HepG2 (cell line): ENCODE results near the gene RPL26. TPM values are rescaled to one million over a fixed set of nuclear protein-coding genes. Genes with fewer than 3 reads are reported as not detected.

Experiments
- ATF7-NPFF ChIP-seq: sonication (generic); formaldehyde crosslinking; IDR thresholded peaks from 2 replicates; pipeline ENCODE4 v1.8.1; 2023; ENCODE audit warnings: mild to moderate bottlenecking, low read depth, missing genetic modification reagents, moderate library complexity
- CENPBD1 ChIP-seq: sonication (generic); formaldehyde crosslinking; IDR thresholded peaks from 2 replicates; pipeline ENCODE4 v1.8.0; 2022; ENCODE audit warnings: missing genetic modification reagents, low read depth, mild to moderate bottlenecking, borderline replicate concordance
- EZH2 ChIP-seq: conservative IDR thresholded peaks from 2 replicates; pipeline ENCODE4 v1.6.1; 2012; ENCODE audit warnings: mild to moderate bottlenecking, low read depth, low read length, moderate library complexity
- FOXC1 ChIP-seq: sonication (generic); formaldehyde crosslinking; IDR thresholded peaks from 2 replicates; pipeline ENCODE4 v1.8.0; 2022; ENCODE audit warnings: mild to moderate bottlenecking, missing genetic modification reagents, borderline replicate concordance
- HES4 ChIP-seq: sonication (generic); formaldehyde crosslinking; IDR thresholded peaks from 2 replicates; pipeline ENCODE4 v1.9.0; 2021; ENCODE audit warnings: mild to moderate bottlenecking, missing genetic modification reagents, borderline replicate concordance
- HHEX ChIP-seq: IDR thresholded peaks from 2 replicates; pipeline ENCODE4 v1.6.1; 2016; ENCODE audit warnings: control low read depth
- HOXA9 ChIP-seq: sonication (generic); formaldehyde crosslinking; IDR thresholded peaks from 2 replicates; pipeline ENCODE4 v1.8.1; 2022; ENCODE audit warnings: missing genetic modification reagents, mild to moderate bottlenecking, moderate library complexity, borderline replicate concordance
- KLF6 ChIP-seq: IDR thresholded peaks from 2 replicates; pipeline ENCODE4 v1.8.0; 2016; ENCODE audit warnings: missing biosample characterization, missing genetic modification reagents
- NFAT5 ChIP-seq: sonication (generic); formaldehyde crosslinking; IDR thresholded peaks from 2 replicates; pipeline ENCODE4 v1.4.0; 2020; ENCODE audit warnings: missing genetic modification reagents
- RFX1 ChIP-seq: fragments of 450-650 bp; IDR thresholded peaks from 2 replicates; pipeline ENCODE4 v1.6.1; 2017
- XBP1 ChIP-seq: sonication (generic); formaldehyde crosslinking; IDR thresholded peaks from 2 replicates; pipeline ENCODE4 v1.5.0; 2020; ENCODE audit warnings: missing genetic modification reagents
- ZHX1 ChIP-seq: sonication (generic); formaldehyde crosslinking; IDR thresholded peaks from 2 replicates; pipeline ENCODE4 v1.8.1; 2022; ENCODE audit warnings: low read depth, mild to moderate bottlenecking, missing genetic modification reagents
- ZNF276 ChIP-seq: sonication (generic); formaldehyde crosslinking; IDR thresholded peaks from 2 replicates; pipeline ENCODE4 v1.4.0; 2020; ENCODE audit warnings: mild to moderate bottlenecking, low read depth, missing genetic modification reagents
- ZSCAN12 ChIP-seq: sonication (generic); formaldehyde crosslinking; IDR thresholded peaks from 2 replicates; pipeline ENCODE4 v1.9.0; 2021; ENCODE audit warnings: mild to moderate bottlenecking, missing genetic modification reagents
- polyA plus RNA-seq, 8 experiments: library from polyadenylated mRNA; depleted of rRNA in 3 of 8; stranded (reverse) in 7 of 8; unstranded in 1 of 8; fragments of >200 nt; fragmentation: Illumina TruSeq in 4 of 8; extraction: Trizol in 4 of 8; gene quantifications; 2 replicates each; pipeline versions ENCODE4 v1.2.1 to v1.2.3, GENCODE V29; 2011 to 2016; ENCODE audit warnings: low read depth in 4 of 8, missing spikeins in 1 of 8, mixed read lengths in 1 of 8; ENCODE audit not compliant: insufficient read depth in 1 of 8
- total RNA-seq, 5 experiments: library from RNA; depleted of rRNA; stranded (reverse); fragments of >200 nt; fragmentation: Illumina TruSeq; extraction: Trizol; gene quantifications; 2 replicates each; pipeline ENCODE4 v1.2.3, GENCODE V29; 2016; ENCODE audit warnings: low read depth in 1 of 5

The RPL26 gene
- total and polyA plus RNA-seq, 2 of the 13 experiments (the other 11 are each of a cell fraction or from before 2014, with no cell fraction given), result 2,817 to 3,529 TPM

- no peak for TF ChIP-seq NFAT5
- TF ChIP-seq ZSCAN12 (CRISPR knock-in tag), result no peak
- TF ChIP-seq FOXC1 (CRISPR knock-in tag), result peak; percentile 62; the same call in 1 of the 2 replicates
- TF ChIP-seq XBP1 (CRISPR knock-in tag), result no peak
- TF ChIP-seq HOXA9 (CRISPR knock-in tag), result no peak
- TF ChIP-seq HES4 (CRISPR knock-in tag), result no peak
- TF ChIP-seq ZHX1 (CRISPR knock-in tag), result no peak
- TF ChIP-seq CENPBD1, result no peak
- TF ChIP-seq ATF7-NPFF, result 0 out of 2 replicates have a peak, but pooled peaks have one; percentile 13
- no peak for TF ChIP-seq ZNF276 (CRISPR knock-in tag)
- TF ChIP-seq HHEX, result peak; percentile 71; the same call in 1 of the 2 replicates
- peak; percentile 70; the same call in 1 of the 2 replicates for TF ChIP-seq KLF6
- no peak for TF ChIP-seq EZH2
- no peak for TF ChIP-seq RFX1
Observed at GRCh38 chr17:8420041-8420934, 37.3 kb upstream of the RPL26 start (continued).
